ENCODE results near the gene MS4A5. TPM values are rescaled to one million over a fixed set of nuclear protein-coding genes. Genes with fewer than 3 reads are reported as not detected.

The MS4A5 gene
- total RNA-seq, 1 experiment from 2014 or later: not detected

DNA sequence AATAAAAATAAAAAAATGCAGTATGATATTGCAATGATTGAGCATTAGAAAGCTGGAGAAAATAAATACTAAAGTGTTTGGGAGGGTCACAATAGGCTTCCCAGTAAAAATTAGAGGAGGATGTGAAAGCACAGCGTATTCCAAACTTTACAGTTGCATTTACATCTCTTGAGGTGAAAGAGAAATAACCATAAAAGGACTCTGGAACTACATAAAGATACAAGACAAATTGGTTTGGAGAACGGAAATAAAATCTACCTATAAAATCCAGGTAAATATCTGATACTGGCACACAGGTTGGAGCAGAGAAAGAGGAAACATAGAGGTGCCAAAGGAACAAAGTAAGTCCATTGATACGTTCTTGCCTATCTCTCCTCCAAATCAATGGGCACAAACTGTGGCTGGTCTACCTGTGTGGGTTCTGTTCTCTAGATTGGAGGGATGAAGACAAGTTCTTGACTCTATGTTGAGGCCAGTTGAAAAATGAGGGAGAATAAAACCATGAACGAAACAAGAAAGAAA is 63.2 kb downstream of the MS4A5 start, which contains the start of gene MS4A12:
MS4A12 (plus strand) TSS at position 291 of the 522 bp plus-strand sequence. CDS start 4,541 bp downstream, outside the sequence.
- H3K4me3 ChIP-seq (ENCODE audit: low read length): no peak within 1 kb of the TSS
- H4K20me1 ChIP-seq (ENCODE audit: low read length): no peaks in the 10 kb centered on the region
- H2AFZ ChIP-seq (ENCODE audit: low read length): no peak within 1 kb of the TSS
- CTCF ChIA-PET: no interaction called here
- no peaks in the 10 kb centered on the region for H3K4me1 ChIP-seq (ENCODE audit: insufficient read depth, low read length)
- H3K27ac ChIP-seq (ENCODE audit: low read length): no peak within 1 kb of the TSS
- intact Hi-C loops (cut with micrococcal nuclease): no loop called here
- peaks cover 51% of the 10 kb centered on the region for H3K27me3 ChIP-seq (ENCODE audit: low read length)
- H3K9ac ChIP-seq (ENCODE audit: low read length): no peak within 1 kb of the TSS
- TF ChIP-seq EZH2 (IDR thresholded peaks at IDR 0.05; ENCODE audit: low read length, unreplicated experiment) (no peak), EZH2phosphoT487 (IDR thresholded peaks at IDR 0.05; ENCODE audit: borderline replicate concordance, low read length) (no peak)
- TF ChIP-seq, protein P1, sequence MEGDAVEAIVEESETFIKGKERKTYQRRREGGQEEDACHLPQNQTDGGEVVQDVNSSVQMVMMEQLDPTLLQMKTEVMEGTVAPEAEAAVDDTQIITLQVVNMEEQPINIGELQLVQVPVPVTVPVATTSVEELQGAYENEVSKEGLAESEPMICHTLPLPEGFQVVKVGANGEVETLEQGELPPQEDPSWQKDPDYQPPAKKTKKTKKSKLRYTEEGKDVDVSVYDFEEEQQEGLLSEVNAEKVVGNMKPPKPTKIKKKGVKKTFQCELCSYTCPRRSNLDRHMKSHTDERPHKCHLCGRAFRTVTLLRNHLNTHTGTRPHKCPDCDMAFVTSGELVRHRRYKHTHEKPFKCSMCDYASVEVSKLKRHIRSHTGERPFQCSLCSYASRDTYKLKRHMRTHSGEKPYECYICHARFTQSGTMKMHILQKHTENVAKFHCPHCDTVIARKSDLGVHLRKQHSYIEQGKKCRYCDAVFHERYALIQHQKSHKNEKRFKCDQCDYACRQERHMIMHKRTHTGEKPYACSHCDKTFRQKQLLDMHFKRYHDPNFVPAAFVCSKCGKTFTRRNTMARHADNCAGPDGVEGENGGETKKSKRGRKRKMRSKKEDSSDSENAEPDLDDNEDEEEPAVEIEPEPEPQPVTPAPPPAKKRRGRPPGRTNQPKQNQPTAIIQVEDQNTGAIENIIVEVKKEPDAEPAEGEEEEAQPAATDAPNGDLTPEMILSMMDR (conservative IDR thresholded peaks at IDR 0.05; ENCODE audit: low read depth, low read length): no peak
- no peaks in the 10 kb centered on the region for H3F3A ChIP-seq (ENCODE audit: low read length, unreplicated experiment)
- H3K36me3 ChIP-seq (ENCODE audit: low read depth, low read length): no peaks in the 10 kb centered on the region
- ATAC-seq: no peak
- BruUV-seq (replicated peaks): no TSS peak
- H3K79me2 ChIP-seq (ENCODE audit: low read length): no peaks in the 10 kb centered on the region
- no peaks in the 10 kb centered on the region for H3K9me3 ChIP-seq (ENCODE audit: low read length)
- H3K9me2 ChIP-seq (replicated peaks; ENCODE audit: low read length): no peaks in the 10 kb centered on the region
- POLR2A ChIA-PET (ENCODE audit: unreplicated experiment): no interaction called here
- no peak within 1 kb of the TSS for H3K4me2 ChIP-seq (ENCODE audit: low read length)
- no peak for DNase-seq

DNA sequence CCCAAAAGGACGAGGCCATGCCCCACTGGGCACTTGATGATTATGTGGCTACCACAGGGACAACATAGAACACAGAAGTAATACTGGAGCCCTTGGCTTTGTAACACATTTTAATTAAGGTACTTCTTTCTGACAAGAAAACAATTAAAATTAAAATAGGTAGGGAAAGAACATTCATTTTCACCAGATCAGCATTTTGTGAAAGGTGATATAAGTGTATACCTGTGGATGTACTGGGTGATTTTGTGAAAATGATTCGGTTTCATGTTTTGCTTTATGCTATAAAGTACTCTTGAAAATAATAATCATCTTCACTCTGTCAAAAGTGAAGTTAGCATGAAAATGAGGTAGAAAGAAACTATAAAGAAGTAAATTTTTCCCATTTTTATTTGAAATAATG is 64.1 kb downstream of the MS4A5 start:
- Histone ChIP-seq H3K9me2 (replicated peaks; ENCODE audit: low read length) (no peaks in the 10 kb centered on the region), H3K4me2 (ENCODE audit: low read length) (no peak overlapping the region), H3K9me3 (ENCODE audit: low read length) (no peaks in the 10 kb centered on the region), H3K79me2 (ENCODE audit: low read length) (no peaks in the 10 kb centered on the region), H3K27ac (ENCODE audit: low read length) (no peak overlapping the region), H3K36me3 (ENCODE audit: low read depth, low read length) (no peaks in the 10 kb centered on the region), H3K9ac (ENCODE audit: low read length) (no peak overlapping the region), H3K4me1 (ENCODE audit: insufficient read depth, low read length) (no peaks in the 10 kb centered on the region), H3K4me3 (ENCODE audit: low read length) (no peak overlapping the region), H3K27me3 (ENCODE audit: low read length) (peaks cover 56% of the 10 kb centered on the region), H4K20me1 (ENCODE audit: low read length) (no peaks in the 10 kb centered on the region), H3F3A (ENCODE audit: low read length, unreplicated experiment) (no peaks in the 10 kb centered on the region), H2AFZ (ENCODE audit: low read length) (no peak overlapping the region)
- intact Hi-C loops (cut with micrococcal nuclease): no loop called here
- ChIA-PET CTCF (no interaction called here), POLR2A (ENCODE audit: unreplicated experiment) (no interaction called here)
- no TSS peak for BruUV-seq (replicated peaks)
- ATAC-seq: no peak
- no peak for DNase-seq
- no peak for TF ChIP-seq EZH2phosphoT487 (IDR thresholded peaks at IDR 0.05; ENCODE audit: borderline replicate concordance, low read length)
- TF ChIP-seq, protein P1 (conservative IDR thresholded peaks at IDR 0.05; ENCODE audit: low read depth, low read length): no peak

Other genes starting within 250 kb of the MS4A5 start
- gene MS4A6A, start 246.5 kb upstream of the MS4A5 start, total RNA-seq (2014; rRNA removed): not detected in 2 replicates
- gene MS4A4E, start 186.4 kb upstream of the MS4A5 start, total RNA-seq (2014; rRNA removed): not detected in 2 replicates
- not detected in 2 replicates for gene MS4A4A, start 148.9 kb upstream of the MS4A5 start, total RNA-seq (2014; rRNA removed)
- gene MS4A6E, start 102.3 kb upstream of the MS4A5 start, total RNA-seq (2014; rRNA removed): not detected in 2 replicates
- 2.1 and 3.6 TPM in 2 replicates for gene MS4A7, start 51.0 kb upstream of the MS4A5 start, total RNA-seq (2014; rRNA removed)
- 0.07 and 0.29 TPM in 2 replicates for gene MS4A14, start 33.1 kb upstream of the MS4A5 start, total RNA-seq (2014; rRNA removed)
- gene MS4A1, start 26.3 kb downstream of the MS4A5 start, total RNA-seq (2014; rRNA removed): not detected in 2 replicates
- gene MS4A12, start 63.2 kb downstream of the MS4A5 start, total RNA-seq (2014; rRNA removed): not detected in 2 replicates
- not detected in 2 replicates for gene MS4A13, start 85.8 kb downstream of the MS4A5 start, total RNA-seq (2014; rRNA removed)

Measured in PC-3 (cell line).